Endodermal cell (in vitro differentiated cells): ENCODE measurements around the gene DNMT3L. TPM values are rescaled to one million over a fixed set of nuclear protein-coding genes. Genes with fewer than 3 reads are reported as not detected.
A peak's percentile ranks its signal among the peaks of the same experiment; 100 is the strongest.

ENCODE experiments used
- DNase-seq: peaks from one replicate; pipeline ENCODE4 v3.0.0-alpha.2; 2017
- H3K27ac ChIP-seq: 2 replicates; pipeline ENCODE4 v1.5.1; 2013; ENCODE audit warnings: mild to moderate bottlenecking, low read depth, low read length, moderate library complexity
- H3K27me3 ChIP-seq: 2 replicates; pipeline ENCODE4 v1.6.1; 2013; ENCODE audit warnings: mild to moderate bottlenecking, low read length, moderate library complexity; ENCODE audit not compliant: insufficient read depth, control insufficient read depth, poor library complexity, severe bottlenecking
- H3K36me3 ChIP-seq: 2 replicates; pipeline ENCODE4 v1.7.0; 2013; ENCODE audit warnings: mild to moderate bottlenecking, low read length, moderate library complexity; ENCODE audit not compliant: control insufficient read depth, insufficient read depth
- H3K4me1 ChIP-seq: one replicate; pipeline ENCODE4 v1.7.0; 2013; ENCODE audit warnings: low read length; ENCODE audit not compliant: control insufficient read depth, insufficient read depth
- H3K4me3 ChIP-seq: 2 replicates; pipeline ENCODE4 v1.5.1; 2013; ENCODE audit warnings: mild to moderate bottlenecking, low read length, moderate library complexity
- H3K9ac ChIP-seq: 2 replicates; pipeline ENCODE4 v1.6.1; 2013; ENCODE audit warnings: mild to moderate bottlenecking, low read length, moderate library complexity; ENCODE audit not compliant: poor library complexity, severe bottlenecking; ENCODE audit errors: extremely low read depth
- H3K9me3 ChIP-seq: 2 replicates; pipeline ENCODE4 v1.6.1; 2013; ENCODE audit warnings: mild to moderate bottlenecking, low read length, moderate library complexity; ENCODE audit not compliant: control insufficient read depth
- H3K27ac Mint-ChIP-seq: 2 replicates; pipeline ENCODE4 v1.8.0; 2020; ENCODE audit warnings: mixed read lengths
- H3K27me3 Mint-ChIP-seq: 2 replicates; pipeline ENCODE4 v1.8.0; 2021; ENCODE audit warnings: mild to moderate bottlenecking, mixed read lengths; ENCODE audit not compliant: insufficient read depth
- H3K36me3 Mint-ChIP-seq: 2 replicates; pipeline ENCODE4 v1.8.0; 2020; ENCODE audit warnings: low read depth, mixed read lengths
- H3K4me1 Mint-ChIP-seq: 2 replicates; pipeline ENCODE4 v1.8.0; 2020; ENCODE audit warnings: mixed read lengths
- H3K4me3 Mint-ChIP-seq: 2 replicates; pipeline ENCODE4 v1.8.0; 2020; ENCODE audit warnings: mild to moderate bottlenecking, moderate library complexity, mixed read lengths
- H3K9me3 Mint-ChIP-seq: 2 replicates; pipeline ENCODE4 v1.8.0; 2020; ENCODE audit warnings: mild to moderate bottlenecking, mixed read lengths
- CTCF ChIP-seq: fragments of 200-600 bp; sonication (generic); conservative IDR thresholded peaks from 2 replicates; pipeline ENCODE4 v1.5.0; 2021; ENCODE audit warnings: antibody characterized with exemption, mild to moderate bottlenecking
- WGBS, 2 experiments: methylation state at CpG; one replicate each; pipeline versions ENCODE4 v1.1.5 to v1.1.7; 2013; ENCODE audit warnings: missing lambda C conversion rate in 2 of 2, mixed read lengths in 1 of 2; ENCODE audit not compliant: insufficient coverage in 1 of 2, insufficient read length in 1 of 2; 5-methylcytosine and 5-hydroxymethylcytosine counted together
- total RNA-seq, 2 donors: library from RNA; stranded (reverse); fragmentation: NEBNext Ultra II Directional in 1 of 2; extraction: Animal tissue kit (Norgen Biotek cat#: 25700) in 1 of 2; gene quantifications; 2 replicates in 1 of 2; 3 replicates in 1 of 2; pipeline ENCODE4 v1.2.1, GENCODE V29; 2021

DNMT3L gene
- total RNA-seq, 2 donors from 2014 or later: 1.3 TPM; not detected in 1

DNA sequence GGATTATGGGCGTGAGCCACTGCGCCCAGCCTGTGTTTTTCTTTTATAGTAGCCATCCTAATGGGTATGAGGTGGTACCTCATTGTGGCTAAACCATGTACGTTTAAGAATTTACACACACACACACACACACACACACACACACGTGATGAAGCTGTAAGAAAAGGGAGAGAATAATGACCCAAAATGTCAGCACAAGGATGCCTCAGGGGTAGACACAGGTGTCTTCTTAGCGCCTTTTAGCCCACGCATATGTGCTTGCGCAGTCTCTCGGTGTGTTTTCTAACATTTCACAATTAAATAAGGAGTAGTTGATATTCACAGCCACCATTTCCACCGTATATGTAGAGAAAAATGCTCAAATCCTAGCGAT is 37.4 kb upstream of the DNMT3L start:
- Mint-ChIP-seq H3K27ac (peak overlapping the region; percentile 79), H3K27me3 (peaks cover 2% of the 10 kb centered on the region), H3K4me1 (peaks cover 19% of the 10 kb centered on the region), H3K36me3 (no peaks in the 10 kb centered on the region), H3K9me3 (no peaks in the 10 kb centered on the region), H3K4me3 (peak overlapping the region; percentile 67)
- Histone ChIP-seq H3K9ac (peak overlapping the region; percentile 61), H3K36me3 (no peaks in the 10 kb centered on the region), H3K9me3 (no peaks in the 10 kb centered on the region), H3K27me3 (no peaks in the 10 kb centered on the region), H3K4me1 (peaks cover 11% of the 10 kb centered on the region), H3K27ac (no peak overlapping the region), H3K4me3 (peak overlapping the region; percentile 82)
- WGBS, 2 experiments: 46 to 72% methylated on average over 4 to 6 of the region's 10 CpGs
- DNase-seq: no peak
- TF ChIP-seq CTCF: no peak

GRCh38 chr21:44298301-44298700 is 36.6 kb upstream of the DNMT3L start:
- Mint-ChIP-seq H3K4me1 (peaks cover 11% of the 10 kb centered on the region), H3K36me3 (no peaks in the 10 kb centered on the region), H3K27me3 (peaks cover 2% of the 10 kb centered on the region), H3K4me3 (no peak overlapping the region), H3K27ac (no peak overlapping the region), H3K9me3 (no peaks in the 10 kb centered on the region)
- H3K9ac ChIP-seq: no peak overlapping the region
- peaks cover 3% of the 10 kb centered on the region for H3K4me1 ChIP-seq
- no peaks in the 10 kb centered on the region for H3K36me3 ChIP-seq
- no peaks in the 10 kb centered on the region for H3K9me3 ChIP-seq
- no peak for DNase-seq
- 88 to 98% methylated on average over 1 to 2 of the region's 2 CpGs for WGBS, 2 experiments
- no peak for TF ChIP-seq CTCF
- no peak overlapping the region for H3K4me3 ChIP-seq
- no peak overlapping the region for H3K27ac ChIP-seq
- H3K27me3 ChIP-seq: no peaks in the 10 kb centered on the region

DNA sequence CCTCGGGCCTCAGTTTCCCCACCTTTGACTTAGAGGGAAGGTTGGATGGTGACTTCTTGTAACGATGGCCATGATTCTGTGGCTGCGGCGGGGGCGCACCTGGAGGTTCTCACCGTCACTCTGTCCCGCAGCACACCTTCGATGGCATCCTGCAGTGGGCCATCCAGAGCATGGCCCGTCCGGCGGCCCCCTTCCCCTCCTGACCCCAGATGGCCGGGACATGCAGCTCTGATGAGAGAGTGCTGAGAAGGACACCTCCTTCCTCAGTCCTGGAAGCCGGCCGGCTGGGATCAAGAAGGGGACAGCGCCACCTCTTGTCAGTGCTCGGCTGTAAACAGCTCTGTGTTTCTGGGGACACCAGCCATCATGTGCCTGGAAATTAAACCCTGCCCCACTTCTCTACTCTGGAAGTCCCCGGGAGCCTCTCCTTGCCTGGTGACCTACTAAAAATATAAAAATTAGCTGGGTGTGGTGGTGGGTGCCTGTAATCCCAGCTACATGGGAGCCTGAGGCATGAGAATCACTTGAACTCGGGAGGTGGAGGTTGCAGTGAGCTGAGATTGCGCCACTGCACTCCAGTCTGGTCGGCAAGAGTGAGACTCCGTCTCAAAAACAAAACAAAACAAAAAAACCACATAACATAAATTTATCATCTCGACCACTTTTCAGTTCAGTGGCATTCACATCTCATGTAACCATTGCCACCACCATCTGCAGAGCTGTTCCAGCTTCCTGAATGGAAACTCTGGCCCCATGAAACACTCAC is 36.0 kb upstream of the DNMT3L start:
- H3K4me3 Mint-ChIP-seq: no peak overlapping the region
- H3K9me3 Mint-ChIP-seq: no peaks in the 10 kb centered on the region

More for the DNA sequence above, 36.0 kb upstream of the DNMT3L start:
- Histone ChIP-seq H3K4me3 (no peak overlapping the region), H3K36me3 (no peaks in the 10 kb centered on the region), H3K4me1 (peaks cover 3% of the 10 kb centered on the region), H3K9ac (no peak overlapping the region), H3K27ac (no peak overlapping the region), H3K27me3 (no peaks in the 10 kb centered on the region), H3K9me3 (no peaks in the 10 kb centered on the region)
- TF ChIP-seq CTCF: peak; percentile 95
- peaks cover 10% of the 10 kb centered on the region for H3K4me1 Mint-ChIP-seq
- no peak overlapping the region for H3K27ac Mint-ChIP-seq
- DNase-seq: peak; percentile 96
- WGBS, 2 experiments: 25 to 47% methylated on average over 14 to 22 of the region's 22 CpGs
- no peaks in the 10 kb centered on the region for H3K36me3 Mint-ChIP-seq
- H3K27me3 Mint-ChIP-seq: peaks cover 2% of the 10 kb centered on the region
